IPS-15b (cell line): Measurements from ENCODE around the gene RANBP10.

Source experiments
- H3K27me3 ChIP-seq: one replicate; pipeline ENCODE4 v1.6.1; 2013; ENCODE audit warnings: low read length; ENCODE audit not compliant: control insufficient read depth, insufficient read depth
- H3K36me3 ChIP-seq: one replicate; pipeline ENCODE4 v1.6.1; 2013; ENCODE audit warnings: low read length; ENCODE audit not compliant: control insufficient read depth, insufficient read depth
- H3K4me1 ChIP-seq: one replicate; pipeline ENCODE4 v1.6.1; 2013; ENCODE audit warnings: mild to moderate bottlenecking, low read length; ENCODE audit not compliant: control insufficient read depth, insufficient read depth
- H3K4me3 ChIP-seq: one replicate; pipeline ENCODE4 v1.5.1; 2013; ENCODE audit warnings: low read depth, low read length
- H3K9ac ChIP-seq: one replicate; pipeline ENCODE4 v1.6.1; 2013; ENCODE audit warnings: low read depth, mild to moderate bottlenecking, low read length
- H3K9me3 ChIP-seq: one replicate; pipeline ENCODE4 v1.6.1; 2013; ENCODE audit warnings: mild to moderate bottlenecking, low read length; ENCODE audit not compliant: control insufficient read depth, insufficient read depth

The RANBP10 gene

DNA sequence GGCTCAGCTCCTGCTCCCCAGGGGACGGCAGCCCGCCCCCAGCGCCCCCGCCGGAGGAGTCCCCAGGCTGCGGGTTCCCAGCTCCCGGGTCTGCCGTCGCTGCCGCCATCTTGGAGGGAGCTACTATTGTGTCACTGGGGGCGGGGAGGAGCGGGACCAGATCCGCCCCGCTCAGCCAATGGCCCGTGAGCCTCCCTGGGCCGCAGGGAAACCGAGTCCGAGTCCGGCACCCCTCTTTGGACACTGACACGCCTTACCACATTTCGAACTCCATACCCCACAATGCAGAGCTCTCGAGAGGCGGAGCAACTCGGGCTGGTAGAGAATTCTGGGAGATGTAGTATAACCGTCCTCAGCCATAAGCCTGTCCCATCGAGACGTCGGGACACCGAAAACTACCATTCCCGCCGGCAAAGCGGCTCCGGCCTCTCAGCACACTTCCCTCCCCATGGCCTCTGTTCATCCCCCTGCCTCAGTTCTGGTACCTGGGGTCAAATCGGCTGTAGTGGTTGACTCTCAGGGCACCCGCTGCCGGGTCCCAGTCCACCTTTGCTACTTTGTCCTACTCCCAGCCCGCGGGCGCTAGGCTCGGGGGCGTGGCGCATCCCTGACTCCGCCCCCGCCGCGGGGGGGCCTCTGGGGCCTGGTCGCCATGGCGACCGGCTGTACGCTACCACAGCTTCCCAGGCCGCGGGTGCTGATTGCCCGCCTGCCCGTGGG, at the start of gene RANBP10, which contains the start of gene TSNAXIP1:
RANBP10 (minus strand) TSS at position 133 of the 720 bp plus-strand sequence; CDS start at position 109, 24 bp downstream.
TSNAXIP1 (plus strand) TSS at position 462 of the 720 bp plus-strand sequence. CDS start 261 bp downstream, outside the sequence.
- H3K27me3 ChIP-seq: no peaks in the 10 kb centered on the region
- H3K4me1 ChIP-seq: peaks cover 5% of the 10 kb centered on the region
- H3K36me3 ChIP-seq: no peaks in the 10 kb centered on the region
- H3K9me3 ChIP-seq: no peaks in the 10 kb centered on the region
- peak within 1 kb of the TSS; percentile 96 for H3K4me3 ChIP-seq
- peak within 1 kb of the TSS; percentile 97 for H3K9ac ChIP-seq

- Histone ChIP-seq H3K4me3 (no peak overlapping the region), H3K4me1 (peaks cover 16% of the 10 kb centered on the region), H3K36me3 (peaks cover 3% of the 10 kb centered on the region), H3K9me3 (no peaks in the 10 kb centered on the region), H3K27me3 (no peaks in the 10 kb centered on the region), H3K9ac (no peak overlapping the region)
Measured at GRCh38 chr16:67855789-67856188, 49.4 kb upstream of the RANBP10 start.

DNA sequence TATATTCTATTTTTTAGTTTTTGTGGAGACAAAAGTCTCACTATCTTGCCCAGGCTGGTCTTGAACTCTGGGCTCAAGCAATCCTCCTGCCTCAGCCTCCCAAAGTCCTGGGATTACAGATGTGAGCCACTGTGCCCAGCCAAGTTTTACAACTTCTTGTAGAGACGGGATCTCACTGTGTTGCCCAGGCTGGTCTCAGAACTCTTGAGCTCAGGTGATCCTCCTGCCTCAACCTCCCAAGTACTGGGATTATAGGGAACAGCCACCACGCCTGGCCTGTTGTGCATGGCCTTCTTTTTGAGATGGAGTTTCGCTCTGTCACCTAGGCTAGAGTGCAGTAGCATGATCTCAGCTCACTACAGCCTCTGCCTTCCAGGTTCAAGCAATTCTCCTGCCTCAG, 47.3 kb upstream of the RANBP10 start:
- Histone ChIP-seq H3K9ac (no peak overlapping the region), H3K36me3 (no peaks in the 10 kb centered on the region), H3K27me3 (no peaks in the 10 kb centered on the region), H3K4me3 (no peak overlapping the region), H3K9me3 (no peaks in the 10 kb centered on the region), H3K4me1 (peaks cover 16% of the 10 kb centered on the region)

DNA sequence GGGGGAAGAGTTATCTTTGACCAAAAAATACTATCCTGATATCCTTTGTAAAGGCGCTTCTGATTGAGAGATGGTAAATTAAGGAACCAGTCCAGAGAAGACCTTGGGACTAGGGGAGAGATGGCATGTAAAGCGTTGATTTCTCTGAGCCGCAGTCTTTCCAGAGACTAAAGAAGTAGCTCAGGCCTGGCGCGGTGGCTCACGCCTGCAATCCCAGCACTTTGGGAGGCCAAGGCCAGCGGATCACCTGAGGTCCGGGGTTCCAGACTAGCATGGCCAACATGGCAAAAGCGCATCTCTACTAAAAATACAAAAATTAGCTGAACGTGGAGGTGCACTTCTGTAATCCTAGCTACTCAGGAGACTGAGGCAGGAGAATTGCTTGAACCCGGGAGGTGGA, 41.8 kb upstream of the RANBP10 start:
- Histone ChIP-seq H3K36me3 (no peaks in the 10 kb centered on the region), H3K4me3 (peak overlapping the region; percentile 87), H3K27me3 (no peaks in the 10 kb centered on the region), H3K9me3 (no peaks in the 10 kb centered on the region), H3K4me1 (peaks cover 22% of the 10 kb centered on the region), H3K9ac (peak overlapping the region; percentile 89)

GRCh38 chr16:67847064-67847861, 40.9 kb upstream of the RANBP10 start, which contains the start of gene CENPT:
CENPT (minus strand) TSS chr16:67847693; CDS start chr16:67833859, 13,834 bp downstream.
- Histone ChIP-seq H3K4me3 (peak within 1 kb of the TSS; percentile 87), H3K36me3 (no peaks in the 10 kb centered on the region), H3K9me3 (no peaks in the 10 kb centered on the region), H3K4me1 (peaks cover 22% of the 10 kb centered on the region), H3K27me3 (no peaks in the 10 kb centered on the region), H3K9ac (peak within 1 kb of the TSS; percentile 89)

- H3K36me3 ChIP-seq: no peaks in the 10 kb centered on the region
- peaks cover 22% of the 10 kb centered on the region for H3K4me1 ChIP-seq
- H3K27me3 ChIP-seq: no peaks in the 10 kb centered on the region
- peak within 1 kb of the TSS; percentile 89 for H3K9ac ChIP-seq
- H3K9me3 ChIP-seq: no peaks in the 10 kb centered on the region
- peak within 1 kb of the TSS; percentile 87 for H3K4me3 ChIP-seq
Measured at GRCh38 chr16:67846320-67847063, 40.1 kb upstream of the RANBP10 start, which contains the start of gene NUTF2. NUTF2 (plus strand) TSS chr16:67846933; CDS start chr16:67865131, 18,198 bp downstream.

GRCh38 chr16:67846063-67846319, 39.6 kb upstream of the RANBP10 start:
- Histone ChIP-seq H3K4me3 (peak overlapping the region; percentile 87), H3K9me3 (no peaks in the 10 kb centered on the region), H3K4me1 (peaks cover 25% of the 10 kb centered on the region), H3K36me3 (no peaks in the 10 kb centered on the region), H3K27me3 (no peaks in the 10 kb centered on the region), H3K9ac (peak overlapping the region; percentile 70)

DNA sequence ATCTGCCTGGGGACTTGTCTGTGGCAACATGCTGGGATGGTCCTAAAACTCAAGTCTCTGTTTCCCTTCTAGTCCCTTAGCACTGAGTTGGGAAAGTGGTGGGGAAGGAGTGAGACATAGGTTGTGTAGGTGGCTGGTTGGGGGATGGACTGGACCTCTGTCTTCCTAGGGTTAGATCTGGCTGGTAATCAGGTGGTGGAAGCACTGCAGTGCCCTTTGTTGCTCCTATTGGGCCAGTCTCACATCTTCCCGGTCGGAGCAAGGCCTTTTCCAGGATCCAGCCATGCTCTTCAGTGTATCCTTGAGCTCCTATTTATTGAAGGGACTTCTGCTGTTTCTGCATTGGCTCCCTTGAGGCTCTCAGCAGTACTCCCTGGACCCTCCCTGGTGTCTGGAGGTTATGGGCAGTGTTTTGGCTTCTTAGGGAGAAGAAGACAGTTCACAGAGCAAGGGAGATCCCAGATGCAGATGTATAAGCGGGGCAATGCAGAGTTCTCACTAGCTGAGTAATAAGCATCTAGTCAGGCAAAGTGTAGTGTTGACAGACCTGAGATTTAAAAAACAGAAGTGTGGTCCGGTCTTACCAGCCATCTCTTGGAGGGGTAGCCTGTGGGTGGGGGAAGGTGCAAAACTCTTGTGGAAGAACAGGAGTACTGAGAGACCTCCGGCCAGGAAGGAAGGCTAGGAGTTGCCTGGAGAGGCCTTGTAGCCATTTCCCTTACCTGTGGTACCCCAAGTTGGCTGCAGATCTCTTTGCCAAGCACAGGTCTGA, 39.1 kb upstream of the RANBP10 start:
- peaks cover 25% of the 10 kb centered on the region for H3K4me1 ChIP-seq
- H3K27me3 ChIP-seq: no peaks in the 10 kb centered on the region
- H3K36me3 ChIP-seq: no peaks in the 10 kb centered on the region
- peak overlapping the region; percentile 87 for H3K4me3 ChIP-seq
- no peaks in the 10 kb centered on the region for H3K9me3 ChIP-seq
- H3K9ac ChIP-seq: peak overlapping the region; percentile 70

DNA sequence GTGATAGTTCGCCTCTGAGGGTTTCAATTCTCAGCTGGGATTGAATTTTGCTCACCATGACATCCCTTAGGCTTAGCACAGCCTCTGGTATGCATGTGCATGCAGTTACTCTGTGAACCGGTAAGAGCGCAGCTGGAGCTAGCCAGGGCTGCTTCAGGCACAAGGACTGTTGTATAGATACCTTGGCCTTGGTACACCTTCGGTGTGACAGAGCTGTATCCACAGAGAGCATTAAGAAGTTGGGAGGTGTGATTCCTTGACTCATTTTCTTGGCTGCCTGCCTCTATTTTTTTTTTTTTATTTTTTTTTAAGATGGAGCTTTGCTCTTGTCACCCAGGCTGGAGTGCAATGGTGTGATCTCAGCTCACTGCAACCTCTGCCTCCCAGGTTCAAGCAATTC, 38.1 kb upstream of the RANBP10 start:
- H3K4me3 ChIP-seq: no peak overlapping the region
- H3K9me3 ChIP-seq: no peaks in the 10 kb centered on the region
- H3K36me3 ChIP-seq: no peaks in the 10 kb centered on the region
- H3K9ac ChIP-seq: no peak overlapping the region
- H3K27me3 ChIP-seq: no peaks in the 10 kb centered on the region
- H3K4me1 ChIP-seq: peaks cover 25% of the 10 kb centered on the region

DNA sequence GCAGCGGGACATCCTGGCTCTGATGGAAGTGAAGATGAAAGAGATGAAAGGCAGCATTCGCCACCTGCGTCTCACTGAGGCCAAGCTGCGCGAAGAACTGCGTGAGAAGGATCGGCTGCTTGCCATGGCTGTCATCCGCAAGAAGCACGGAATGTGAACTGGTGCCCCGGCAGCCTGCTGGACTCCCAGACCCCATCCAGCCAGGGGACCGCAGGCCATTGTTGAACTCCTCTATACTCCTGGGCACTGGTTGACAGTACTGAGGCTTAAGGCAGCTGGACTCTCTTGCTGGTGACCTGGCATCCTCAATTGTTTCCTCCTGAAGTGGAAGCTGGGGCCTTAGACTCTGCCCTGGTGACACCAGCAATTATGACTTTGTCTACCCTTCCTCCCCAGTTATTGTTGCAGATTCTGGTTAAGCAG, 37.0 kb upstream of the RANBP10 start:
- Histone ChIP-seq H3K9ac (peak overlapping the region; percentile 3), H3K4me3 (peak overlapping the region; percentile 97), H3K4me1 (peaks cover 25% of the 10 kb centered on the region), H3K9me3 (no peaks in the 10 kb centered on the region), H3K27me3 (no peaks in the 10 kb centered on the region), H3K36me3 (no peaks in the 10 kb centered on the region)
